HepG2 (cell line): ENCODE data around the gene SNAP47. TPM values are rescaled to one million over a fixed set of nuclear protein-coding genes. Genes with fewer than 3 reads are reported as not detected.

ENCODE experiments used
- ATAC-seq: fragments of 200-7000 bp; cut with Tn5 transposase; 3 replicates; pipeline ENCODE4 v1.9.1; 2020; ENCODE audit warnings: mild to moderate bottlenecking, moderate library complexity
- BruUV-seq: library from RNA; stranded (reverse); fragments of 400-500 nt; replicated peaks from 2 replicates; lab custom pipeline; 2021; lab: Mats Ljungman, UMichigan
- CTCF ChIA-PET: fragments of 300-600 bp; formaldehyde crosslinking; extraction: SDS; loops from one replicate; lab custom pipeline; 2021; ENCODE audit warnings: low total read pairs, inconsistent platforms, low intra/inter-chr PET ratio; lab: Yijun Ruan, JAX
- POLR2A ChIA-PET: fragments of 350-600 bp; sonication (Branson Sonifier 250); formaldehyde crosslinking; loops from one replicate; lab custom pipeline; 2020; ENCODE audit warnings: antibody characterized with exemption, inconsistent platforms; lab: Yijun Ruan, JAX
- DNase-seq: peaks from one replicate; pipeline ENCODE4 v3.0.0-alpha.2; 2015; ENCODE audit warnings: low spot score
- FAIRE-seq: peaks from 3 replicates; lab custom pipeline; 2011; peaks lifted over from hg19 to GRCh38; lab: Jason Lieb, UNC
- H2AFZ ChIP-seq: one replicate; pipeline ENCODE4 v1.6.1; 2011; ENCODE audit warnings: low read length, inconsistent platforms
- H3K27ac ChIP-seq: fragments of 300-600 bp; 3 replicates; pipeline ENCODE4 v1.8.0; 2011; ENCODE audit warnings: mixed run types, mild to moderate bottlenecking, mixed read lengths, low read length, inconsistent platforms; ENCODE audit not compliant: insufficient read depth; ENCODE audit errors: extremely low read length
- H3K27me3 ChIP-seq, 2 experiments: fragments of 200-600 bp in 1 of 2; 2 replicates in 1 of 2; 3 replicates in 1 of 2; pipeline versions ENCODE4 v1.6.0 to v1.8.0; 2011; ENCODE audit warnings: low read length in 2 of 2, mild to moderate bottlenecking in 2 of 2, moderate library complexity in 2 of 2, inconsistent platforms in 1 of 2; ENCODE audit not compliant: insufficient read depth in 2 of 2, control insufficient read depth in 1 of 2
- H3K36me3 ChIP-seq, 2 experiments: fragments of 200-600 bp in 1 of 2; replicated peaks in 1 of 2; 2 replicates in 1 of 2; 3 replicates in 1 of 2; pipeline versions ENCODE4 v1.5.1 to v1.8.0; 2011; ENCODE audit warnings: low read length in 2 of 2, inconsistent platforms in 1 of 2; ENCODE audit not compliant: insufficient read depth in 2 of 2, control insufficient read depth in 1 of 2
- H3K4me1 ChIP-seq: 2 replicates; pipeline ENCODE4 v1.5.1; 2012; ENCODE audit warnings: low read length, inconsistent platforms; ENCODE audit not compliant: insufficient read depth
- H3K4me2 ChIP-seq: 2 replicates; pipeline ENCODE4 v1.6.0; 2011; ENCODE audit warnings: low read depth, low read length, inconsistent platforms
- H3K4me3 ChIP-seq, 3 experiments: fragments of 200-600 bp in 1 of 3; sonication (generic), shearing (Covaris generic) in 1 of 3; replicated peaks in 1 of 3; 2 replicates each; pipeline ENCODE4 v1.5.1; 2011 to 2016; ENCODE audit warnings: low read length in 3 of 3, inconsistent platforms in 2 of 3, low read depth in 2 of 3, mild to moderate bottlenecking in 2 of 3, control low read depth in 1 of 3, mixed read lengths in 1 of 3; ENCODE audit not compliant: insufficient read depth in 1 of 3
- H3K79me2 ChIP-seq: one replicate; pipeline ENCODE4 v1.6.1; 2011; ENCODE audit warnings: low read length, inconsistent platforms; ENCODE audit not compliant: insufficient read depth
- H3K9ac ChIP-seq: 2 replicates; pipeline ENCODE4 v1.6.0; 2011; ENCODE audit warnings: mild to moderate bottlenecking, low read depth, low read length, inconsistent platforms; ENCODE audit not compliant: insufficient read depth
- H3K9me3 ChIP-seq: 2 replicates; pipeline ENCODE4 v1.5.1; 2012; ENCODE audit warnings: mild to moderate bottlenecking, low read length
- H4K20me1 ChIP-seq: 2 replicates; pipeline ENCODE4 v1.6.0; 2011; ENCODE audit warnings: inconsistent platforms, mild to moderate bottlenecking, low read length, moderate library complexity; ENCODE audit not compliant: insufficient read depth
- EED ChIP-seq: sonication (generic); formaldehyde crosslinking; IDR thresholded peaks from 2 replicates; pipeline ENCODE4 v1.5.0; 2020; ENCODE audit warnings: mild to moderate bottlenecking, missing genetic modification reagents
- HIVEP1 ChIP-seq: sonication (generic); formaldehyde crosslinking; IDR thresholded peaks from 2 replicates; pipeline ENCODE4 v1.4.0; 2020; ENCODE audit warnings: mild to moderate bottlenecking, missing genetic modification reagents
- HMGA1 ChIP-seq: sonication (generic); formaldehyde crosslinking; conservative IDR thresholded peaks from 2 replicates; pipeline ENCODE4 v1.4.0; 2020; ENCODE audit warnings: missing genetic modification reagents
- LRRFIP1 ChIP-seq: sonication (generic); formaldehyde crosslinking; conservative IDR thresholded peaks from 2 replicates; pipeline ENCODE4 v1.4.0; 2020; ENCODE audit warnings: missing genetic modification reagents
- MAFF ChIP-seq: IDR thresholded peaks from 2 replicates; pipeline ENCODE4 v1.6.1; 2011; ENCODE audit warnings: low read depth, low read length, improper control_type of control experiment
- MAFK ChIP-seq, 2 experiments: IDR thresholded peaks in 1 of 2; conservative IDR thresholded peaks in 1 of 2; 2 replicates each; pipeline ENCODE4 v1.6.1; 2011; ENCODE audit warnings: improper control_type of control experiment in 2 of 2, low read length in 2 of 2
- MIXL1 ChIP-seq: IDR thresholded peaks from 2 replicates; pipeline ENCODE4 v1.6.1; 2016
- MZF1 ChIP-seq: sonication (generic); formaldehyde crosslinking; IDR thresholded peaks from 2 replicates; pipeline ENCODE4 v1.8.1; 2023; ENCODE audit warnings: mild to moderate bottlenecking, missing genetic modification reagents, borderline replicate concordance
- NFE2L2 ChIP-seq: fragments of 150-350 bp; IDR thresholded peaks from 2 replicates; pipeline ENCODE4 v1.6.1; 2014; ENCODE audit warnings: low read length
- ZBTB1 ChIP-seq: sonication (generic); formaldehyde crosslinking; IDR thresholded peaks from 2 replicates; pipeline ENCODE4 v1.4.0; 2020; ENCODE audit warnings: missing genetic modification reagents, borderline replicate concordance
- ZNF224 ChIP-seq: sonication (generic); formaldehyde crosslinking; IDR thresholded peaks from 2 replicates; pipeline ENCODE4 v1.5.0; 2020; ENCODE audit warnings: mild to moderate bottlenecking, missing genetic modification reagents
- ZNF256 ChIP-seq: sonication (generic); formaldehyde crosslinking; conservative IDR thresholded peaks from 2 replicates; pipeline ENCODE4 v1.4.0; 2020; ENCODE audit warnings: missing genetic modification reagents
- ZNF263 ChIP-seq: sonication (generic); formaldehyde crosslinking; IDR thresholded peaks from 2 replicates; pipeline ENCODE4 v1.4.0; 2020; ENCODE audit warnings: missing genetic modification reagents
- ZNF350 ChIP-seq: sonication (generic); formaldehyde crosslinking; IDR thresholded peaks from 2 replicates; pipeline ENCODE4 v1.4.0; 2020; ENCODE audit warnings: mild to moderate bottlenecking, low read depth, missing genetic modification reagents, borderline replicate concordance
- ZNF564 ChIP-seq: sonication (generic); formaldehyde crosslinking; IDR thresholded peaks from 2 replicates; pipeline ENCODE4 v1.8.1; 2023; ENCODE audit warnings: mild to moderate bottlenecking, missing genetic modification reagents
- ZNF761 ChIP-seq: sonication (generic); formaldehyde crosslinking; conservative IDR thresholded peaks from 2 replicates; pipeline ENCODE4 v1.4.0; 2020; ENCODE audit warnings: mild to moderate bottlenecking, missing genetic modification reagents
- ZNF790 ChIP-seq: sonication (generic); formaldehyde crosslinking; IDR thresholded peaks from 2 replicates; pipeline ENCODE4 v1.8.0; 2022; ENCODE audit warnings: missing genetic modification reagents, mild to moderate bottlenecking, borderline replicate concordance
- ZSCAN20 ChIP-seq: sonication (generic); formaldehyde crosslinking; IDR thresholded peaks from 2 replicates; pipeline ENCODE4 v1.4.0; 2020; ENCODE audit warnings: missing genetic modification reagents, mild to moderate bottlenecking, borderline replicate concordance
- WGBS: methylation state at CpG from one replicate; pipeline ENCODE4 v1.1.6; 2017; ENCODE audit warnings: low lambda C conversion rate; 5-methylcytosine and 5-hydroxymethylcytosine counted together
- in situ Hi-C: cut with HindIII; loops from 2 replicates; pipeline ENCODE4 v1.10.0; 2017; ENCODE audit warnings: low pct_unique_long_range_greater_than_20kb; ENCODE audit not compliant: extremely low pct_ligation_motif_present
- intact Hi-C: fragments of 100-400 bp; cut with micrococcal nuclease; formaldehyde crosslinking; loops from one replicate; pipeline ENCODE4 v1.10.0; 2022; ENCODE audit not compliant: unreplicated experiment
- polyA plus RNA-seq, 8 experiments: library from polyadenylated mRNA; depleted of rRNA in 3 of 8; stranded (reverse) in 7 of 8; unstranded in 1 of 8; fragments of >200 nt; fragmentation: Illumina TruSeq in 4 of 8; extraction: Trizol in 4 of 8; gene quantifications; 2 replicates each; pipeline versions ENCODE4 v1.2.1 to v1.2.3, GENCODE V29; 2011 to 2016; ENCODE audit warnings: low read depth in 4 of 8, missing spikeins in 1 of 8, mixed read lengths in 1 of 8; ENCODE audit not compliant: insufficient read depth in 1 of 8
- total RNA-seq, 5 experiments: library from RNA; depleted of rRNA; stranded (reverse); fragments of >200 nt; fragmentation: Illumina TruSeq; extraction: Trizol; gene quantifications; 2 replicates each; pipeline ENCODE4 v1.2.3, GENCODE V29; 2016; ENCODE audit warnings: low read depth in 1 of 5

Gene SNAP47
- total and polyA plus RNA-seq, 2 of the 13 experiments (the other 11 are each of a cell fraction or from before 2014, with no cell fraction given), result 13.6 to 25.1 TPM

GRCh38 chr1:227803933-227804332 is 68.7 kb downstream of the SNAP47 start (continued):
- no peak for TF ChIP-seq ZBTB1 (CRISPR knock-in tag)
- TF ChIP-seq, all 625 proteins: peak for 0

GRCh38 chr1:227805606-227806197 is 70.5 kb downstream of the SNAP47 start:
- CTCF ChIA-PET, result no interaction called here
- no peak for ATAC-seq

GRCh38 chr1:227808566-227808965 is 73.3 kb downstream of the SNAP47 start:
- H3K36me3 ChIP-seq, result no peaks in the 10 kb centered on the region
- no peaks in the 10 kb centered on the region; a peak in 1 of 5 replicates for H3K27me3 ChIP-seq
- WGBS, result 0% methylated on average over 1 of the region's 1 CpG
- intact Hi-C loops (loop anchor here (10.0 kb wide), 1 partner anchor 1054 kb away; no protein-coding TSS in a partner anchor), in situ Hi-C loops (no loop called here)
- DNase-seq, result no peak
- ChIA-PET POLR2A (no interaction called here), CTCF (no interaction called here)
- peaks cover 7% of the 10 kb centered on the region; the same call in 1 of the 2 replicates for H3K9me3 ChIP-seq
- no peak overlapping the region for H3K4me2 ChIP-seq
- no peak overlapping the region for H3K9ac ChIP-seq
- H3K4me1 ChIP-seq, result no peaks in the 10 kb centered on the region
- no peak overlapping the region for H3K4me3 ChIP-seq
- no TSS peak for BruUV-seq
- no peak overlapping the region for H2AFZ ChIP-seq
- FAIRE-seq, result no peak
- H4K20me1 ChIP-seq, result no peaks in the 10 kb centered on the region
- H3K79me2 ChIP-seq, result no peaks in the 10 kb centered on the region
- no peak for ATAC-seq
- no peak overlapping the region for H3K27ac ChIP-seq
- TF ChIP-seq ZSCAN20 (CRISPR knock-in tag) (no peak), MAFF (peak; percentile 53; the same call in 1 of the 2 replicates), MAFK (conservative IDR thresholded peaks at IDR 0.05 in 1 of 2, IDR thresholded peaks at IDR 0.05 in 1 of 2; ENCODE audit: low read length in 2 of 2) (peak; percentile 48 to 67), HMGA1 (CRISPR knock-in tag) (no peak), EED (CRISPR knock-in tag) (no peak), NFE2L2 (0 out of 2 replicates have a peak, but pooled peaks have one; percentile 10), LRRFIP1 (no peak), HIVEP1 (CRISPR knock-in tag) (no peak), ZNF761 (CRISPR knock-in tag) (no peak)

More at GRCh38 chr1:227805606-227806197, 70.5 kb downstream of the SNAP47 start:
- no peak overlapping the region for H3K4me2 ChIP-seq
- 5% methylated on average over 6 of the region's 6 CpGs for WGBS
- H3K9ac ChIP-seq, result no peak overlapping the region
- H3K4me3 ChIP-seq, result no peak overlapping the region
- H3K9me3 ChIP-seq, result no peaks in the 10 kb centered on the region
- no peaks in the 10 kb centered on the region for H3K36me3 ChIP-seq
- H3K4me1 ChIP-seq, result no peaks in the 10 kb centered on the region
- H3K27ac ChIP-seq, result no peak overlapping the region
- no peaks in the 10 kb centered on the region for H3K79me2 ChIP-seq
- intact Hi-C loops (loop anchor here (10.0 kb wide), 1 partner anchor 1051 kb away; no protein-coding TSS in a partner anchor), in situ Hi-C loops (no loop called here)
- no peak for DNase-seq
- POLR2A ChIA-PET, result no interaction called here
- BruUV-seq, result no TSS peak
- H4K20me1 ChIP-seq, result no peaks in the 10 kb centered on the region
- H2AFZ ChIP-seq, result no peak overlapping the region
- FAIRE-seq, result no peak
- H3K27me3 ChIP-seq, result no peaks in the 10 kb centered on the region; a peak in 1 of 5 replicates
- TF ChIP-seq ZNF256 (CRISPR knock-in tag), result no peak
- TF ChIP-seq MAFK (conservative IDR thresholded peaks at IDR 0.05 in 1 of 2, IDR thresholded peaks at IDR 0.05 in 1 of 2; ENCODE audit: low read length in 2 of 2), result no peak
- TF ChIP-seq ZNF224 (CRISPR knock-in tag), result no peak
- no peak for TF ChIP-seq ZNF790 (CRISPR knock-in tag)
- no peak for TF ChIP-seq MZF1 (CRISPR knock-in tag)
- no peak for TF ChIP-seq MIXL1 (CRISPR knock-in tag)
- no peak for TF ChIP-seq ZNF350 (CRISPR knock-in tag)
- TF ChIP-seq ZNF263, result no peak
- TF ChIP-seq ZNF564 (CRISPR knock-in tag), result no peak
